ENCODE measurements around the gene THG1L.

The THG1L gene

GRCh38 chr5:157732596-157733262 lies 1.5 kb downstream of the THG1L start:
- TF ChIP-seq CTCF (conservative IDR thresholded peaks at IDR 0.05), result no peak
- TF ChIP-seq ZFX (IDR thresholded peaks at IDR 0.05), result no peak
- H3K27ac ChIP-seq, result no peak overlapping the region

GRCh38 chr5:157734436-157734835 lies 3.2 kb downstream of the THG1L start:
- no peak overlapping the region for H3K27ac ChIP-seq
- TF ChIP-seq CTCF (conservative IDR thresholded peaks at IDR 0.05) (no peak), ZFX (IDR thresholded peaks at IDR 0.05) (no peak)

GRCh38 chr5:157735991-157736390 lies 4.8 kb downstream of the THG1L start:
- TF ChIP-seq CTCF (conservative IDR thresholded peaks at IDR 0.05) (no peak), ZFX (IDR thresholded peaks at IDR 0.05) (no peak)
- H3K27ac ChIP-seq, result no peak overlapping the region

- no peak for TF ChIP-seq CTCF (conservative IDR thresholded peaks at IDR 0.05)
- H3K27ac ChIP-seq, result no peak overlapping the region
Measured at GRCh38 chr5:157739388-157740228, 8.4 kb downstream of the THG1L start.

- no peak overlapping the region for H3K27ac ChIP-seq
- TF ChIP-seq CTCF (conservative IDR thresholded peaks at IDR 0.05) (peak; percentile 78), ZFX (IDR thresholded peaks at IDR 0.05) (no peak)
Measured at GRCh38 chr5:157740229-157740610, 9.0 kb downstream of the THG1L start.

- no peak for TF ChIP-seq CTCF (conservative IDR thresholded peaks at IDR 0.05)
- TF ChIP-seq ZFX (IDR thresholded peaks at IDR 0.05), result no peak
- H3K27ac ChIP-seq, result no peak overlapping the region
Measured at GRCh38 chr5:157741131-157741530, 9.9 kb downstream of the THG1L start.
